Sigmoid colon (tissue), 7 donors: ENCODE results near the gene ETS2. TPM values are rescaled to one million over a fixed set of nuclear protein-coding genes. Genes with fewer than 3 reads are reported as not detected.
A peak's percentile ranks its signal among the peaks of the same experiment; 100 is the strongest.

ENCODE experiments used
- DNase-seq: peaks from one replicate; pipeline ENCODE4 v3.0.0-alpha.2; 2019
- H3K27ac ChIP-seq, 4 donors: fragments of 200-600 bp; sonication (generic); one replicate each; pipeline ENCODE4 v1.5.1; 2016 to 2019; ENCODE audit warnings: mild to moderate bottlenecking in 1 of 4
- H3K27me3 ChIP-seq, 3 donors: fragments of 200-600 bp; sonication (generic); one replicate each; pipeline ENCODE4 v1.5.1; 2019; ENCODE audit warnings: mild to moderate bottlenecking in 1 of 3
- H3K36me3 ChIP-seq, 4 donors: fragments of 200-600 bp; sonication (generic); one replicate each; pipeline ENCODE4 v1.5.1; 2016 to 2019
- H3K4me1 ChIP-seq, 4 donors: fragments of 200-600 bp; sonication (generic); one replicate each; pipeline ENCODE4 v1.5.1; 2017 to 2019
- H3K4me3 ChIP-seq, 4 donors: fragments of 200-600 bp; sonication (generic); one replicate each; pipeline ENCODE4 v1.5.1; 2017 to 2019; ENCODE audit warnings: mild to moderate bottlenecking in 2 of 4, moderate library complexity in 1 of 4
- H3K9me3 ChIP-seq, 4 donors: fragments of 200-600 bp in 3 of 4; sonication (generic) in 3 of 4; one replicate each; pipeline versions ENCODE4 v1.5.1 to v1.6.1; 2013 to 2019
- EP300 ChIP-seq, 4 donors: sonication (generic); formaldehyde crosslinking; IDR thresholded peaks; one replicate each; pipeline ENCODE4 v1.6.1; 2017; ENCODE audit warnings: antibody characterized with exemption in 4 of 4
- POLR2A ChIP-seq, 2 donors: fragments of 450-650 bp; IDR thresholded peaks; one replicate each; pipeline ENCODE4 v1.6.1; 2016; ENCODE audit warnings: antibody characterized with exemption in 2 of 2, mild to moderate bottlenecking in 2 of 2, moderate library complexity in 2 of 2
- POLR2AphosphoS5 ChIP-seq, 4 donors: sonication (generic); formaldehyde crosslinking; IDR thresholded peaks; one replicate each; pipeline ENCODE4 v1.6.1; 2017; ENCODE audit warnings: antibody characterized with exemption in 4 of 4
- WGBS, 2 donors: extraction: QIAGEN DNeasy Blood & Tissue Kit; methylation state at CpG; one replicate each; pipeline ENCODE4 v1.1.7; 2013; 5-methylcytosine and 5-hydroxymethylcytosine counted together
- intact Hi-C: fragments of 100-400 bp; cut with DNase I; formaldehyde crosslinking; loops from one replicate; pipeline ENCODE4 v1.15.1; 2023
- polyA plus RNA-seq, 3 donors: library from polyadenylated mRNA; stranded (reverse); fragments of 200-250 nt; gene quantifications; one replicate each; pipeline ENCODE4 v1.2.3, GENCODE V29; 2013
- total RNA-seq, 4 donors: library from RNA; depleted of rRNA; stranded (reverse); fragments of >200 nt; gene quantifications; one replicate each; pipeline ENCODE4 v1.1.0, GENCODE V29; 2016
- TF ChIP-seq, protein P1 (sequence below), 4 experiments: fragments of 450-650 bp in 3 of 4; fragments of 200-600 bp in 1 of 4; IDR thresholded peaks; one replicate each; pipeline ENCODE4 v1.5.1; 2016 to 2019; ENCODE audit warnings: antibody characterized with exemption in 4 of 4, mild to moderate bottlenecking in 3 of 4, moderate library complexity in 2 of 4
- donor health status: healthy with polysubstance abuse.
- donor health status: Bipolar disorder and iron deficiency.
- donor health status: healthy.

Gene ETS2
- total and polyA plus RNA-seq, 7 donors = 32.1 to 133 (median 49.2) TPM

DNA sequence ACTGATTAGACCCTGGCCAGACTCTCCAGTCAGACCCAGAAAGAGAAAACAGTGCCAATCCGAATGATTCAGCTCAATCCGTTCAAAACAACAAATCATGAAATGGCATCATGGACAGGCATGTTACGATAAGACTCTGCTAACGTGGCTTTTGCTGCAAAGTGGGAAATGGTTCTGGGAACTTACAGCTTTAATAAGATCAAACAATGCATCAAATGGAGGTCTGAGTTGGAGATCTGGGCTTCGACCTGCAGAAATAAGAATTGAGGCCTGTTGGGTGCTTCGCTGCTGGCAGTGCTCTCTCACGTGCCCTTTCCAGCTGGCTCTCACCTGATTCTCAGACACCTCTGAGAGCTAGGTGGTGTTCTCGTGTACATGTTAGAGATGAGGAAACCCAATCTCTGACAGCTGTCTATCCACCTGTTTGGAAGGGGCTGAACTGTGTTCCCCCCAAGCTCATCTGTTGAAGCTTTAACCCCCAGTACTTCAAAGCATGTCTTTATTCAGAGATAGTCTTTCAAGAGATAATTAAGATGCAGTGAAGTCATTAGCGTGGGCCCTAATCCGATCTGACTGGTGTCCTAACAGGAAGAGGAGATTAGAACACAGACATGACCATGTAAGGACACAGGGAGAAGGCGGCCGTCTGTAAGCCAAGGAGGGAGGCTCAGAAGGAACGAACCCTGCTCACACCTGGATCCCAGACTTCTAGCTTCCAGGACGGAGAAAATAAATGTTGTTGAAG, 45.5 kb upstream of the ETS2 start:
- Histone ChIP-seq H3K27ac (peak overlapping the region; percentile 15 to 89 (median 80)), H3K4me1 (peaks cover 0 to 70% (median 57%) of the 10 kb centered on the region in 4 donors), H3K9me3 (no peaks in the 10 kb centered on the region), H3K4me3 (no peak overlapping the region), H3K36me3 (no peaks in the 10 kb centered on the region), H3K27me3 (no peaks in the 10 kb centered on the region)
- 84 to 87% methylated on average over 14 of the region's 14 CpGs for WGBS, 2 donors
- no peak for DNase-seq
- no peak for TF ChIP-seq POLR2AphosphoS5 (IDR thresholded peaks at IDR 0.05)
- TF ChIP-seq, protein P1, sequence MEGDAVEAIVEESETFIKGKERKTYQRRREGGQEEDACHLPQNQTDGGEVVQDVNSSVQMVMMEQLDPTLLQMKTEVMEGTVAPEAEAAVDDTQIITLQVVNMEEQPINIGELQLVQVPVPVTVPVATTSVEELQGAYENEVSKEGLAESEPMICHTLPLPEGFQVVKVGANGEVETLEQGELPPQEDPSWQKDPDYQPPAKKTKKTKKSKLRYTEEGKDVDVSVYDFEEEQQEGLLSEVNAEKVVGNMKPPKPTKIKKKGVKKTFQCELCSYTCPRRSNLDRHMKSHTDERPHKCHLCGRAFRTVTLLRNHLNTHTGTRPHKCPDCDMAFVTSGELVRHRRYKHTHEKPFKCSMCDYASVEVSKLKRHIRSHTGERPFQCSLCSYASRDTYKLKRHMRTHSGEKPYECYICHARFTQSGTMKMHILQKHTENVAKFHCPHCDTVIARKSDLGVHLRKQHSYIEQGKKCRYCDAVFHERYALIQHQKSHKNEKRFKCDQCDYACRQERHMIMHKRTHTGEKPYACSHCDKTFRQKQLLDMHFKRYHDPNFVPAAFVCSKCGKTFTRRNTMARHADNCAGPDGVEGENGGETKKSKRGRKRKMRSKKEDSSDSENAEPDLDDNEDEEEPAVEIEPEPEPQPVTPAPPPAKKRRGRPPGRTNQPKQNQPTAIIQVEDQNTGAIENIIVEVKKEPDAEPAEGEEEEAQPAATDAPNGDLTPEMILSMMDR (IDR thresholded peaks at IDR 0.05) = no peak
- TF ChIP-seq EP300 (IDR thresholded peaks at IDR 0.05) = no peak
- no peak for TF ChIP-seq POLR2A (IDR thresholded peaks at IDR 0.05)
- intact Hi-C loops = loop anchor here (2.0 kb wide), 2 partner anchors 45 to 231 kb away; partner anchors contain the start of gene ETS2

DNA sequence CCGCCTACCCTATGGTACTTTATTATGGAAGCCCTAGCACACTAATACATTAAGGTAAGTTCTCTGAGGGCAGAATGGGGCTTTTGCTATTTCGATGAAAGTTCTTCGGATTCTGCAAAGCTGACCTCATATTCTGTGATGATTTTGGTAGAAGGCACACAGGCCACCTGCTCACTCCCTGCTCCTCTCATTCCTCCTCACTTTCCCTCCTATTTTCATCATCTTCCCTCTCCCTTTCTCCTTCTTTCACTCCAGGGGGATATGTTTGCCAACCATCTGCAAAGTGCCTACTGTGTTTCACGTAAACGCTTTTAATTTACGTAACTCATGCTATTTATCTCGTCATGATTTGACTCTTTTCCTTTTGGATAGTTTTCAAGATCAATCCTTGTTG, 45.0 kb upstream of the ETS2 start:
- 87 to 95% methylated on average over 7 of the region's 7 CpGs for WGBS, 2 donors
- Histone ChIP-seq H3K9me3 (no peaks in the 10 kb centered on the region), H3K4me3 (no peak overlapping the region), H3K27ac (peak overlapping the region; percentile 22 to 89 (median 80)), H3K36me3 (no peaks in the 10 kb centered on the region), H3K27me3 (no peaks in the 10 kb centered on the region), H3K4me1 (peaks cover 0 to 64% (median 54%) of the 10 kb centered on the region in 4 donors)
- no peak for DNase-seq
- TF ChIP-seq, protein P1 (IDR thresholded peaks at IDR 0.05) = no peak
- TF ChIP-seq POLR2A (IDR thresholded peaks at IDR 0.05) = no peak
- intact Hi-C loops = loop anchor here (2.0 kb wide), 2 partner anchors 44 to 230 kb away; partner anchors contain the start of gene ETS2

DNA sequence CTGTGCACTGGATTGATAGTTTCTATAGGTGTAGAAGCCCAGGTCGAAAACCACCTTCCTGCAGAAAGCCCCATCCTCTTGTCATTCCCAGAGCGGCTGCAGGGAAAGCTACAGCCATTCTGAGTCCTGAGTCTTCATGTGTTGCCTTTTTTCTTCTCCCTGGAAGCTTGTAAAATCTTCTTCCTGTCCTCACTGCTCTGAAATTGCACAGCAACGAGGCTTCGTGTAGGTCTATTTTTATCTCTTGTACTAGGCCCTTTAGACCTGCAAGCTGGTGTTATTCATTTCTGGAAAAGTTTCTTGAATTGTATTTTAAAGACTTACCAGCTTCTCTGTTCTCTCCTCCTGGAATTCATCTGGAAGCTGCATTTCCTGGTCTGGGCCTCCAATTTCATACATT, 44.2 kb upstream of the ETS2 start:
- no peaks in the 10 kb centered on the region for H3K9me3 ChIP-seq
- intact Hi-C loops = loop anchor here (2.0 kb wide), 2 partner anchors 43 to 229 kb away; partner anchors contain the start of gene ETS2
- DNase-seq = no peak
- H3K4me3 ChIP-seq = peak overlapping the region in 1 of 4 donors; percentile 5
- H3K36me3 ChIP-seq = no peaks in the 10 kb centered on the region
- no peaks in the 10 kb centered on the region for H3K27me3 ChIP-seq
- H3K27ac ChIP-seq = peak overlapping the region; percentile 22 to 89 (median 80)
- peaks cover 0 to 56% (median 47%) of the 10 kb centered on the region in 4 donors for H3K4me1 ChIP-seq
- TF ChIP-seq EP300 (IDR thresholded peaks at IDR 0.05) = peak in 2 of 4 donors; percentile 30 to 51
- TF ChIP-seq POLR2A (IDR thresholded peaks at IDR 0.05) = no peak
- peak; percentile 36 to 69 (median 58) for TF ChIP-seq POLR2AphosphoS5 (IDR thresholded peaks at IDR 0.05)
- 56% methylated on average over 4 of the region's 4 CpGs for WGBS, 2 donors

DNA sequence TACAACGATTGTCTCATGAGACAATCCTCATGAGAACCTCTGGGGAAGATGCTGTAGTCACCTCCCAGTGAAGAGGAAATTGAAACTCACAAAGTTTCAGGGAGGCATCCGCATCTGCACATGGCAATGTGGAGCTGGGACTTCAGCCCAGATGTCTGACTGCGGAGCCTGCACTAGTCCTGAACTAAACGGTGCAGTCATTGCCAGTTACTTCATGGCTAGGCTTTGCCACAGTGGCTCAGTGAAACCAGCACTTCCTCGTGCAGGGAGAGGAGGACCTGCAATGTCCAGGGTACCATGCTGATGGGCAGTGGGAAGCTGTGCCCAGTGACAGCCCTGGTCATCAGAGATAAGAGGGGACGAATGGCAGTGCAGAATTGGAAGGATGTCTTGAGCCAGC, 40.7 kb upstream of the ETS2 start:
- intact Hi-C loops = no loop called here
- WGBS, 2 donors = 84 to 91% methylated on average over 6 of the region's 6 CpGs
- Histone ChIP-seq H3K27ac (no peak overlapping the region), H3K27me3 (no peaks in the 10 kb centered on the region), H3K36me3 (no peaks in the 10 kb centered on the region), H3K4me3 (no peak overlapping the region), H3K4me1 (peaks cover 0 to 47% (median 43%) of the 10 kb centered on the region in 4 donors), H3K9me3 (no peaks in the 10 kb centered on the region)
- TF ChIP-seq POLR2A (IDR thresholded peaks at IDR 0.05) = no peak
- TF ChIP-seq, protein P1 (IDR thresholded peaks at IDR 0.05) = no peak
- TF ChIP-seq EP300 (IDR thresholded peaks at IDR 0.05) = no peak
- no peak for TF ChIP-seq POLR2AphosphoS5 (IDR thresholded peaks at IDR 0.05)
- no peak for DNase-seq

DNA sequence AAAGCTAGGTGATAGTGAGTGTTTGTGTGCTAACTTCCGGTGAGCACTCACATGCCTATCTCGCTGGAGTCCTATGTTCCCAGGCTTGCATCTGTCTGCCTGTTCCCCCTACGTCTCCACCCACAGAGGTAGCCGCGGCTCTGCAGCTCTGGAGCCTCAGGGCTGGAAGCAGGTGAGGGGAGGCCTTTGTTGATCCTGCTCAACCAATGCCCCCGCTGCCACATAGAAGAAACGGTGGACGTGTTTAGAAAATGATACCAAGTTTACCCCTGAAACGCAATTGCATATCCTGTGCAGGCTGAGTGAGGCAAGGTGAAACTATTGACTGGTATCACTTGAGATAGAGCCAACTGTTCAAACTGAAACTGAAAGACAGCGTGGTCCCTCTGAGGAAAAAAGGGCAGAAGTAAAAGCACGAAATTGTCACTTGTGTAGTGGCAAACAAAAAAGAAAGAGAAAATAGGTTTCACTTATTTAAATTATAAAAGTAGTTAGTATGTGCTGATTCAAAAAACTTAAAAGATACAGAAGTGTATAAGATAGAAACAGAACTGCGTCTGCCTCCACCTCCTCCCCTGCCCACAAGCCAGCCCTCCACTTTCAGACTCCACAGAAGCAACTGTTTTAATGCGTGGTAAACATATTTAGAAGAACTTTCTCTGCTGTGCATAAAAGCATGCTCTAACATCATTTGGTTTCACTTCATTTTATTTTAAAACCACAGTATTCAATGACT, 38.6 kb upstream of the ETS2 start:
- H3K27ac ChIP-seq = peak overlapping the region in 2 of 4 donors; percentile 10 to 81
- intact Hi-C loops = no loop called here
- no peaks in the 10 kb centered on the region for H3K27me3 ChIP-seq
- H3K4me1 ChIP-seq = peaks cover 0 to 32% (median 25%) of the 10 kb centered on the region in 4 donors
- H3K9me3 ChIP-seq = no peaks in the 10 kb centered on the region
- TF ChIP-seq POLR2AphosphoS5 (IDR thresholded peaks at IDR 0.05) (no peak), EP300 (IDR thresholded peaks at IDR 0.05) (no peak), POLR2A (IDR thresholded peaks at IDR 0.05) (no peak)
- TF ChIP-seq, protein P1 (IDR thresholded peaks at IDR 0.05) = no peak
- DNase-seq = no peak
- no peaks in the 10 kb centered on the region for H3K36me3 ChIP-seq
- 6 to 16% methylated on average over 13 of the region's 13 CpGs for WGBS, 2 donors
- peak overlapping the region in 1 of 4 donors; percentile 4 for H3K4me3 ChIP-seq
